ENCODE measurements around the gene AGBL1. TPM values are rescaled to one million over a fixed set of nuclear protein-coding genes. Genes with fewer than 3 reads are reported as not detected.

The AGBL1 gene
- total RNA-seq, 1 experiment from 2014 or later, result not detected

- no peak overlapping the region for H3K4me3 ChIP-seq (ENCODE audit: low read depth, low read length)
- DNase-seq, result no peak
- Mint-ChIP-seq H3K36me3 (ENCODE audit: insufficient read depth, unreplicated experiment) (no peaks in the 10 kb centered on the region), H3K4me1 (ENCODE audit: low read depth, unreplicated experiment) (no peaks in the 10 kb centered on the region), H3K9me3 (ENCODE audit: unreplicated experiment) (no peaks in the 10 kb centered on the region), H3K27ac (ENCODE audit: unreplicated experiment) (no peak overlapping the region), H3K4me3 (ENCODE audit: unreplicated experiment) (no peak overlapping the region), H3K27me3 (ENCODE audit: insufficient read depth, unreplicated experiment) (no peaks in the 10 kb centered on the region)
- no peaks in the 10 kb centered on the region for H3K27me3 ChIP-seq (replicated peaks; ENCODE audit: control insufficient read depth, insufficient read depth, low read length)
- intact Hi-C loops (cut with micrococcal nuclease; ENCODE audit: unreplicated experiment), result no loop called here
- no peaks in the 10 kb centered on the region for H3K9me3 ChIP-seq
- CTCF ChIA-PET, result no interaction called here
- BruUV-seq (replicated peaks), result no TSS peak
- H3K4me1 ChIP-seq, result no peaks in the 10 kb centered on the region
- H3K36me3 ChIP-seq (ENCODE audit: control insufficient read depth, insufficient read depth, low read length), result no peaks in the 10 kb centered on the region
- no peak for TF ChIP-seq CTCF (IDR thresholded peaks at IDR 0.05; ENCODE audit: insufficient read depth in 1 of 2, low read depth in 1 of 2, low read length in 1 of 2, severe bottlenecking in 1 of 2, unreplicated experiment in 1 of 2)
- POLR2A ChIA-PET, result no interaction called here
Measured at GRCh38 chr15:86433983-86434382, 354.3 kb downstream of the AGBL1 start.

GRCh38 chr15:86439614-86440013, 359.9 kb downstream of the AGBL1 start:
- no peak overlapping the region for H3K27ac Mint-ChIP-seq (ENCODE audit: unreplicated experiment)
- POLR2A ChIA-PET, result no interaction called here
- intact Hi-C loops (cut with micrococcal nuclease; ENCODE audit: unreplicated experiment), result no loop called here
- no peaks in the 10 kb centered on the region for H3K4me1 ChIP-seq
- no peaks in the 10 kb centered on the region for H3K9me3 Mint-ChIP-seq (ENCODE audit: unreplicated experiment)
- no peak for DNase-seq
- no peaks in the 10 kb centered on the region for H3K36me3 Mint-ChIP-seq (ENCODE audit: insufficient read depth, unreplicated experiment)
- no peak overlapping the region for H3K4me3 Mint-ChIP-seq (ENCODE audit: unreplicated experiment)
- CTCF ChIA-PET, result no interaction called here
- TF ChIP-seq CTCF (IDR thresholded peaks at IDR 0.05; ENCODE audit: insufficient read depth in 1 of 2, low read depth in 1 of 2, low read length in 1 of 2, severe bottlenecking in 1 of 2, unreplicated experiment in 1 of 2), result no peak
- H3K9me3 ChIP-seq, result no peaks in the 10 kb centered on the region
- no peaks in the 10 kb centered on the region for H3K36me3 ChIP-seq (ENCODE audit: control insufficient read depth, insufficient read depth, low read length)
- no peaks in the 10 kb centered on the region for H3K27me3 Mint-ChIP-seq (ENCODE audit: insufficient read depth, unreplicated experiment)
- no peaks in the 10 kb centered on the region for H3K27me3 ChIP-seq (replicated peaks; ENCODE audit: control insufficient read depth, insufficient read depth, low read length)
- no TSS peak for BruUV-seq (replicated peaks)
- H3K4me3 ChIP-seq (ENCODE audit: low read depth, low read length), result no peak overlapping the region
- H3K4me1 Mint-ChIP-seq (ENCODE audit: low read depth, unreplicated experiment), result no peaks in the 10 kb centered on the region

GRCh38 chr15:86444527-86444926, 364.9 kb downstream of the AGBL1 start:
- ChIA-PET POLR2A (no interaction called here), CTCF (no interaction called here)
- Mint-ChIP-seq H3K27ac (ENCODE audit: unreplicated experiment) (no peak overlapping the region), H3K4me3 (ENCODE audit: unreplicated experiment) (no peak overlapping the region), H3K36me3 (ENCODE audit: insufficient read depth, unreplicated experiment) (no peaks in the 10 kb centered on the region), H3K27me3 (ENCODE audit: insufficient read depth, unreplicated experiment) (peaks cover 11% of the 10 kb centered on the region), H3K4me1 (ENCODE audit: low read depth, unreplicated experiment) (no peaks in the 10 kb centered on the region), H3K9me3 (ENCODE audit: unreplicated experiment) (no peaks in the 10 kb centered on the region)
- no peak overlapping the region for H3K4me3 ChIP-seq (ENCODE audit: low read depth, low read length)
- no peaks in the 10 kb centered on the region for H3K9me3 ChIP-seq
- DNase-seq, result peak in 1 of 2 experiments; percentile 3
- BruUV-seq (replicated peaks), result no TSS peak
- TF ChIP-seq CTCF (IDR thresholded peaks at IDR 0.05; ENCODE audit: insufficient read depth in 1 of 2, low read depth in 1 of 2, low read length in 1 of 2, severe bottlenecking in 1 of 2, unreplicated experiment in 1 of 2), result no peak
- H3K27me3 ChIP-seq (replicated peaks; ENCODE audit: control insufficient read depth, insufficient read depth, low read length), result no peaks in the 10 kb centered on the region
- no peaks in the 10 kb centered on the region for H3K4me1 ChIP-seq
- intact Hi-C loops (cut with micrococcal nuclease; ENCODE audit: unreplicated experiment), result no loop called here
- no peaks in the 10 kb centered on the region for H3K36me3 ChIP-seq (ENCODE audit: control insufficient read depth, insufficient read depth, low read length)
